Keratinocyte (primary cell): Measurements from ENCODE around the gene BNC2. TPM values are rescaled to one million over a fixed set of nuclear protein-coding genes. Genes with fewer than 3 reads are reported as not detected.

Experiments used
- DNase-seq: peaks from one replicate; pipeline ENCODE4 v3.0.0-alpha.2; 2011; ENCODE audit warnings: low read depth, missing footprints, low spot score
- FAIRE-seq: peaks from 2 replicates; lab custom pipeline; 2011; peaks lifted over from hg19 to GRCh38; lab: Jason Lieb, UNC
- H2AFZ ChIP-seq: 2 replicates; pipeline ENCODE4 v1.6.0; 2012; ENCODE audit warnings: low read length, control low read depth, inconsistent platforms; ENCODE audit not compliant: control insufficient read depth
- H3K27ac ChIP-seq: 2 replicates; pipeline ENCODE4 v1.5.1; 2011; ENCODE audit warnings: low read length; ENCODE audit not compliant: control insufficient read depth, insufficient read depth
- H3K27me3 ChIP-seq: 3 replicates; pipeline ENCODE4 v1.6.0; 2011; ENCODE audit warnings: low read length; ENCODE audit not compliant: control insufficient read depth, insufficient read depth; ENCODE audit errors: extremely low read depth
- H3K36me3 ChIP-seq, 2 experiments: 2 replicates in 1 of 2; 3 replicates in 1 of 2; pipeline ENCODE4 v1.5.1; 2011; ENCODE audit warnings: low read length in 2 of 2, mild to moderate bottlenecking in 1 of 2; ENCODE audit not compliant: control insufficient read depth in 2 of 2, insufficient read depth in 2 of 2; ENCODE audit errors: extremely low read depth in 1 of 2
- H3K4me1 ChIP-seq: 3 replicates; pipeline ENCODE4 v1.5.1; 2011; ENCODE audit warnings: low read length; ENCODE audit not compliant: control insufficient read depth, insufficient read depth; ENCODE audit errors: extremely low read depth
- H3K4me2 ChIP-seq: 3 replicates; pipeline ENCODE4 v1.6.0; 2011; ENCODE audit warnings: low read depth, low read length; ENCODE audit not compliant: control insufficient read depth, insufficient read depth; ENCODE audit errors: extremely low read depth
- H3K4me3 ChIP-seq, 3 experiments: fragments of 200-600 bp in 1 of 3; sonication (generic) in 1 of 3; 2 replicates in 2 of 3; 3 replicates in 1 of 3; pipeline ENCODE4 v1.5.1; 2011 to 2016; ENCODE audit warnings: low read length in 3 of 3, mild to moderate bottlenecking in 3 of 3, control low read depth in 2 of 3, inconsistent platforms in 1 of 3, low read depth in 1 of 3, mixed read lengths in 1 of 3, mixed run types in 1 of 3, moderate library complexity in 1 of 3; ENCODE audit not compliant: control insufficient read depth in 2 of 3, insufficient read depth in 2 of 3; ENCODE audit errors: extremely low read depth in 1 of 3
- H3K79me2 ChIP-seq: 2 replicates; pipeline ENCODE4 v1.6.0; 2012; ENCODE audit warnings: low read length; ENCODE audit not compliant: control insufficient read depth, insufficient read depth
- H3K9ac ChIP-seq: 3 replicates; pipeline ENCODE4 v1.6.0; 2011; ENCODE audit warnings: low read length; ENCODE audit not compliant: control insufficient read depth, insufficient read depth; ENCODE audit errors: extremely low read depth
- H3K9me1 ChIP-seq: 3 replicates; pipeline ENCODE4 v1.6.0; 2011; ENCODE audit warnings: low read length; ENCODE audit not compliant: control insufficient read depth, insufficient read depth; ENCODE audit errors: extremely low read depth
- H3K9me3 ChIP-seq: 2 replicates; pipeline ENCODE4 v1.5.1; 2012; ENCODE audit warnings: low read depth, low read length; ENCODE audit not compliant: control insufficient read depth
- H4K20me1 ChIP-seq: 3 replicates; pipeline ENCODE4 v1.6.0; 2011; ENCODE audit warnings: low read length; ENCODE audit not compliant: control insufficient read depth, insufficient read depth; ENCODE audit errors: extremely low read depth
- EZH2 ChIP-seq: IDR thresholded peaks from one replicate; pipeline ENCODE4 v1.6.1; 2012; ENCODE audit warnings: inconsistent platforms, mild to moderate bottlenecking, low read length, moderate library complexity
- dilution Hi-C: fragments of 300-500 bp; cut with MboI; formaldehyde crosslinking; loops from one replicate; pipeline ENCODE4 v1.7.0; 2020; ENCODE audit warnings: low sequenced_read_pairs; ENCODE audit not compliant: extremely low pct_ligation_motif_present
- polyA plus RNA-seq, 5 experiments: library from polyadenylated mRNA; depleted of rRNA in 3 of 5; stranded (reverse) in 3 of 5; stranded (forward) in 1 of 5; unstranded in 1 of 5; fragments of >200 nt; gene quantifications; 1 replicate in 1 of 5; 2 replicates in 3 of 5; 3 replicates in 1 of 5; pipeline versions ENCODE4 v1.2.1 to v1.2.3, GENCODE V29; 2011 to 2012; ENCODE audit warnings: missing spikeins in 2 of 5, low read depth in 1 of 5, low replicate concordance in 1 of 5
- TF ChIP-seq, protein P1 (sequence below), 3 experiments: IDR thresholded peaks in 1 of 3; conservative IDR thresholded peaks in 1 of 3; optimal IDR thresholded peaks in 1 of 3; 2 replicates in 2 of 3; 3 replicates in 1 of 3; pipeline versions ENCODE3 to v1.5.1; 2011; ENCODE audit warnings: low read length in 3 of 3, mild to moderate bottlenecking in 3 of 3, moderate library complexity in 2 of 3, control low read depth in 1 of 3, inconsistent platforms in 1 of 3; ENCODE audit not compliant: insufficient read depth in 2 of 3; ENCODE audit errors: extremely low read depth in 1 of 3

Gene BNC2
- polyA plus RNA-seq, 1 donor (not counting 4 experiments of a cell fraction or from before 2014, with no cell fraction given): 1.1 TPM

DNA sequence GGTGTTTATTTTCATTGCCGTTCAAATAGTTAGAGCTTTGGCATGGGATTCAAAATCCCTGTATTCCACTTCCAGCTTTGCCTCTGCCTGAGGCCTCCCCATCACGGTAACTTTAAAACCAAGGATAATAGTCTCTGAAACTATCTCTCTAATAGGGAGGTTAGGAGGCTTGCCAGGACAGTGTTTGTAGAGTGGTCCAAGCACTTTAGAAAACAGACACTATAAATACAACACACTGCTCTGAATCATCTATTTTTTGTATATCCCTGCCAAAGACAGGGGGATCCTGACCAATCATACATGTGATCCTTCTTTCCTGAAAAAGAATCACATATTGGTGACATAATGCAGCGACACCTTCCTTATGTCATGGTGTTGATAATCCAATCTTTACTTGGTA, 326.8 kb downstream of the BNC2 start:
- DNase-seq: no peak
- Histone ChIP-seq H3K9ac (no peak overlapping the region), H3K4me1 (no peaks in the 10 kb centered on the region), H3K27ac (no peak overlapping the region), H3K27me3 (no peaks in the 10 kb centered on the region), H2AFZ (no peak overlapping the region), H3K4me3 (no peak overlapping the region), H3K9me3 (no peaks in the 10 kb centered on the region), H3K79me2 (no peaks in the 10 kb centered on the region), H4K20me1 (no peaks in the 10 kb centered on the region), H3K36me3 (no peaks in the 10 kb centered on the region), H3K9me1 (no peaks in the 10 kb centered on the region), H3K4me2 (no peak overlapping the region)
- dilution Hi-C loops: no loop called here
- TF ChIP-seq, protein P1, sequence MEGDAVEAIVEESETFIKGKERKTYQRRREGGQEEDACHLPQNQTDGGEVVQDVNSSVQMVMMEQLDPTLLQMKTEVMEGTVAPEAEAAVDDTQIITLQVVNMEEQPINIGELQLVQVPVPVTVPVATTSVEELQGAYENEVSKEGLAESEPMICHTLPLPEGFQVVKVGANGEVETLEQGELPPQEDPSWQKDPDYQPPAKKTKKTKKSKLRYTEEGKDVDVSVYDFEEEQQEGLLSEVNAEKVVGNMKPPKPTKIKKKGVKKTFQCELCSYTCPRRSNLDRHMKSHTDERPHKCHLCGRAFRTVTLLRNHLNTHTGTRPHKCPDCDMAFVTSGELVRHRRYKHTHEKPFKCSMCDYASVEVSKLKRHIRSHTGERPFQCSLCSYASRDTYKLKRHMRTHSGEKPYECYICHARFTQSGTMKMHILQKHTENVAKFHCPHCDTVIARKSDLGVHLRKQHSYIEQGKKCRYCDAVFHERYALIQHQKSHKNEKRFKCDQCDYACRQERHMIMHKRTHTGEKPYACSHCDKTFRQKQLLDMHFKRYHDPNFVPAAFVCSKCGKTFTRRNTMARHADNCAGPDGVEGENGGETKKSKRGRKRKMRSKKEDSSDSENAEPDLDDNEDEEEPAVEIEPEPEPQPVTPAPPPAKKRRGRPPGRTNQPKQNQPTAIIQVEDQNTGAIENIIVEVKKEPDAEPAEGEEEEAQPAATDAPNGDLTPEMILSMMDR (optimal IDR thresholded peaks at IDR 0.05 in 1 of 3, IDR thresholded peaks at IDR 0.05 in 1 of 3, conservative IDR thresholded peaks at IDR 0.05 in 1 of 3; ENCODE audit: extremely low read depth in 1 of 3, insufficient read depth in 2 of 3, low read length in 3 of 3): no peak
- no peak for TF ChIP-seq EZH2
- FAIRE-seq: no peak

DNA sequence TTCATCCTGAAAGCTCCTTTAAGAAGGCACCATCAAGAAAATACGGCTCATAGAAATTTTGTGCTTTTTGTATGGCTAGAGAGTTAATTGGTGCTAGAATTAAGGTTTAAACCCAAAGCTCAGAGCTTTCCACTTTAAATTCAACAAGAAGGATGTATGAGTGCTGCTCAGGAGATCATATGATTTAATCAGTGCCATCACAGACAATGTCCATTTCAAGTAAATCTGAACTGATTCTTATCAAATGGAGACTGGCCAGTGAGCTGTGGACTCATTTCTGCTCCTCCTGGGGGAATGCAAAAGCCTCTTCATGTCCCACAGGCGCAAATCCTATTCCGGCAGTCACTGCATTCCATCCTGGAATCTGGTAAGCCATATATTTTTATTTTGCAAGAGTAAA, 327.2 kb downstream of the BNC2 start:
- TF ChIP-seq EZH2: no peak
- TF ChIP-seq, protein P1 (optimal IDR thresholded peaks at IDR 0.05 in 1 of 3, IDR thresholded peaks at IDR 0.05 in 1 of 3, conservative IDR thresholded peaks at IDR 0.05 in 1 of 3; ENCODE audit: extremely low read depth in 1 of 3, insufficient read depth in 2 of 3, low read length in 3 of 3): no peak
- Histone ChIP-seq H4K20me1 (no peaks in the 10 kb centered on the region), H3K27me3 (no peaks in the 10 kb centered on the region), H3K79me2 (no peaks in the 10 kb centered on the region), H3K9me3 (no peaks in the 10 kb centered on the region), H3K36me3 (no peaks in the 10 kb centered on the region), H2AFZ (no peak overlapping the region), H3K9me1 (no peaks in the 10 kb centered on the region), H3K9ac (no peak overlapping the region), H3K4me2 (no peak overlapping the region), H3K4me1 (no peaks in the 10 kb centered on the region), H3K4me3 (no peak overlapping the region), H3K27ac (no peak overlapping the region)
- FAIRE-seq: no peak
- DNase-seq: no peak
- dilution Hi-C loops: no loop called here
